Activated CD4-positive, alpha-beta memory T cell treated with anti-CD3 and anti-CD28 coated beads, Interleukin-2, amount 10 ng/mL, durations not matched to agents 7 days and 5 days (primary cell): ENCODE results near the gene C8G. TPM values are rescaled to one million over a fixed set of nuclear protein-coding genes. Genes with fewer than 3 reads are reported as not detected.

Source experiments
- CTCF ChIA-PET: fragments of 350-600 bp; sonication (Branson Sonifier 250); formaldehyde crosslinking; loops from one replicate; lab custom pipeline; 2021; ENCODE audit warnings: antibody characterized with exemption, inconsistent platforms; lab: Charles Lee
- POLR2A ChIA-PET: fragments of 350-600 bp; sonication (Branson Sonifier 250); formaldehyde crosslinking; loops from one replicate; lab custom pipeline; 2021; ENCODE audit warnings: antibody characterized with exemption; lab: Charles Lee
- DNase-seq: peaks from one replicate; pipeline ENCODE4 v3.0.0-alpha.2; 2020
- H3K27ac Mint-ChIP-seq: one replicate; pipeline ENCODE4 v1.8.0; 2021; ENCODE audit warnings: mild to moderate bottlenecking, mixed read lengths
- H3K27me3 Mint-ChIP-seq: one replicate; pipeline ENCODE4 v1.8.0; 2021; ENCODE audit warnings: mixed read lengths
- H3K36me3 Mint-ChIP-seq: one replicate; pipeline ENCODE4 v1.8.0; 2021; ENCODE audit warnings: low read depth, mixed read lengths
- H3K4me1 Mint-ChIP-seq: one replicate; pipeline ENCODE4 v1.8.0; 2021; ENCODE audit warnings: mixed read lengths
- H3K4me3 Mint-ChIP-seq: one replicate; pipeline ENCODE4 v1.8.0; 2021; ENCODE audit warnings: mild to moderate bottlenecking, mixed read lengths
- H3K9me3 Mint-ChIP-seq: one replicate; pipeline ENCODE4 v1.8.0; 2021; ENCODE audit warnings: mixed read lengths
- total RNA-seq, 2 experiments: library from RNA; stranded (reverse); gene quantifications; one replicate each; pipeline ENCODE4 v1.2.3, GENCODE V29; 2021

C8G gene
- total RNA-seq, 2 experiments from 2014 or later = 1.5 to 3.2 TPM

GRCh38 chr9:136945333-136946227 lies 537 bp downstream of the C8G start:
- Mint-ChIP-seq H3K4me1 (peaks cover 26% of the 10 kb centered on the region), H3K36me3 (peaks cover 21% of the 10 kb centered on the region), H3K27ac (no peak overlapping the region), H3K4me3 (peak overlapping the region; percentile 48), H3K27me3 (no peaks in the 10 kb centered on the region), H3K9me3 (no peaks in the 10 kb centered on the region)
- ChIA-PET CTCF (interaction anchor here (1.0 to 7.2 kb wide), 3 partner anchors 15 to 88 kb away, joined by 3 to 149 read pairs (median 3); partner anchors contain the start of genes FUT7 and PAXX), POLR2A (interaction anchor here (0.6 to 3.9 kb wide), 4 partner anchors 14 to 102 kb away, joined by 3 to 19 read pairs (median 4); no protein-coding TSS in a partner anchor)
- DNase-seq = no peak

- DNase-seq = no peak
- ChIA-PET POLR2A (interaction anchor here (0.6 to 3.9 kb wide), 3 partner anchors 14 to 103 kb away, joined by 3 to 19 read pairs (median 4); no protein-coding TSS in a partner anchor), CTCF (interaction anchor here (0.7 to 7.2 kb wide), 5 partner anchors 9 to 87 kb away, joined by 3 to 149 read pairs (median 3); partner anchors contain the start of genes FUT7 and PAXX)
- Mint-ChIP-seq H3K36me3 (peaks cover 14% of the 10 kb centered on the region), H3K4me1 (peaks cover 26% of the 10 kb centered on the region), H3K27ac (no peak overlapping the region), H3K9me3 (no peaks in the 10 kb centered on the region), H3K4me3 (no peak overlapping the region), H3K27me3 (no peaks in the 10 kb centered on the region)
Measured at GRCh38 chr9:136946228-136947027, 1.4 kb downstream of the C8G start.

GRCh38 chr9:136947028-136947891 lies 2.2 kb downstream of the C8G start:
- Mint-ChIP-seq H3K4me3 (peak overlapping the region; percentile 32), H3K27ac (no peak overlapping the region), H3K36me3 (peaks cover 7% of the 10 kb centered on the region), H3K9me3 (no peaks in the 10 kb centered on the region), H3K27me3 (no peaks in the 10 kb centered on the region), H3K4me1 (peaks cover 24% of the 10 kb centered on the region)
- no peak for DNase-seq
- ChIA-PET CTCF (interaction anchor here (0.7 to 7.2 kb wide), 18 partner anchors 10 to 159 kb away, joined by 3 to 149 read pairs (median 5); partner anchors contain the start of genes AJM1, FUT7, PAXX and RABL6), POLR2A (interaction anchor here (0.9 to 3.9 kb wide), 6 partner anchors 13 to 82 kb away, joined by 3 to 19 read pairs (median 7); partner anchors contain the start of gene PAXX)

GRCh38 chr9:136947955-136948510 lies 3.0 kb downstream of the C8G start:
- ChIA-PET POLR2A (interaction anchor here (0.8 to 3.9 kb wide), 8 partner anchors 12 to 122 kb away, joined by 3 to 19 read pairs (median 7); partner anchors contain the start of genes PAXX and SAPCD2), CTCF (interaction anchor here (0.6 to 7.2 kb wide), 22 partner anchors 12 to 160 kb away, joined by 3 to 149 read pairs (median 5); partner anchors contain the start of genes AJM1, CLIC3, FUT7 and PAXX)
- Mint-ChIP-seq H3K27ac (no peak overlapping the region), H3K36me3 (no peaks in the 10 kb centered on the region), H3K4me1 (peaks cover 18% of the 10 kb centered on the region), H3K9me3 (no peaks in the 10 kb centered on the region), H3K27me3 (no peaks in the 10 kb centered on the region), H3K4me3 (peak overlapping the region; percentile 81)
- DNase-seq = no peak

- ChIA-PET CTCF (interaction anchor here (1.0 to 7.2 kb wide), 4 partner anchors 43 to 107 kb away, joined by 3 to 149 read pairs (median 6); partner anchors contain the start of genes AJM1, CLIC3, FUT7 and PAXX), POLR2A (interaction anchor here (1.2 to 3.1 kb wide), 3 partner anchors 25 to 47 kb away, joined by 3 to 10 read pairs (median 8); partner anchors contain the start of gene PAXX)
- no peak for DNase-seq
- Mint-ChIP-seq H3K4me1 (peaks cover 16% of the 10 kb centered on the region), H3K9me3 (no peaks in the 10 kb centered on the region), H3K27ac (peak overlapping the region; percentile 79), H3K27me3 (no peaks in the 10 kb centered on the region), H3K36me3 (no peaks in the 10 kb centered on the region), H3K4me3 (peak overlapping the region; percentile 81)
Measured at GRCh38 chr9:136949239-136949816, 4.3 kb downstream of the C8G start.

GRCh38 chr9:136949817-136950655 lies 5.0 kb downstream of the C8G start:
- H3K9me3 Mint-ChIP-seq = no peaks in the 10 kb centered on the region
- ChIA-PET POLR2A (interaction anchor here (0.8 to 3.1 kb wide), 5 partner anchors 9 to 48 kb away, joined by 3 to 10 read pairs (median 6); partner anchors contain the start of gene PAXX), CTCF (interaction anchor here (1.0 to 7.2 kb wide), 4 partner anchors 42 to 108 kb away, joined by 3 to 149 read pairs (median 6); partner anchors contain the start of genes AJM1, CLIC3, FUT7 and PAXX)
- peak overlapping the region; percentile 79 for H3K27ac Mint-ChIP-seq
- H3K4me1 Mint-ChIP-seq = peaks cover 12% of the 10 kb centered on the region
- no peaks in the 10 kb centered on the region for H3K27me3 Mint-ChIP-seq
- peak; percentile 98 for DNase-seq
- H3K36me3 Mint-ChIP-seq = no peaks in the 10 kb centered on the region
- H3K4me3 Mint-ChIP-seq = peak overlapping the region; percentile 81

- Mint-ChIP-seq H3K36me3 (no peaks in the 10 kb centered on the region), H3K27me3 (no peaks in the 10 kb centered on the region), H3K27ac (peak overlapping the region; percentile 74), H3K9me3 (no peaks in the 10 kb centered on the region), H3K4me3 (peak overlapping the region; percentile 79), H3K4me1 (peaks cover 12% of the 10 kb centered on the region)
- CTCF ChIA-PET = interaction anchor here (0.7 to 1.9 kb wide), 3 partner anchors 12 to 79 kb away, joined by 3 to 4 read pairs (median 3); partner anchors contain the start of gene CLIC3
- no peak for DNase-seq
- POLR2A ChIA-PET = interaction anchor here (0.8 to 2.5 kb wide), 6 partner anchors 8 to 78 kb away, joined by 3 to 8 read pairs (median 6); partner anchors contain the start of gene PAXX
Measured at GRCh38 chr9:136950656-136951276, 5.7 kb downstream of the C8G start.

- no peaks in the 10 kb centered on the region for H3K36me3 Mint-ChIP-seq
- CTCF ChIA-PET = interaction anchor here (0.7 to 1.2 kb wide), 2 partner anchors 11 to 78 kb away, joined by 3 read pairs; no protein-coding TSS in a partner anchor
- no peaks in the 10 kb centered on the region for H3K27me3 Mint-ChIP-seq
- DNase-seq = no peak
- POLR2A ChIA-PET = interaction anchor here (1.0 to 2.5 kb wide), 5 partner anchors 9 to 77 kb away, joined by 3 to 8 read pairs (median 6); partner anchors contain the start of gene PAXX
- H3K9me3 Mint-ChIP-seq = peaks cover 7% of the 10 kb centered on the region
- no peak within 1 kb of the TSS for H3K4me3 Mint-ChIP-seq
- H3K4me1 Mint-ChIP-seq = peaks cover 12% of the 10 kb centered on the region
- H3K27ac Mint-ChIP-seq = no peak within 1 kb of the TSS
Measured at GRCh38 chr9:136951541-136952320, 6.7 kb downstream of the C8G start, which contains the start of gene LCN12. LCN12 (plus strand) TSS chr9:136952273; CDS start chr9:136952328, 55 bp downstream.

GRCh38 chr9:136952321-136952850 lies 7.3 kb downstream of the C8G start:
- H3K27me3 Mint-ChIP-seq = no peaks in the 10 kb centered on the region
- H3K9me3 Mint-ChIP-seq = peaks cover 7% of the 10 kb centered on the region
- H3K4me3 Mint-ChIP-seq = no peak overlapping the region
- peaks cover 10% of the 10 kb centered on the region for H3K4me1 Mint-ChIP-seq
- POLR2A ChIA-PET = no interaction called here
- no peaks in the 10 kb centered on the region for H3K36me3 Mint-ChIP-seq
- DNase-seq = no peak
- H3K27ac Mint-ChIP-seq = no peak overlapping the region
- CTCF ChIA-PET = interaction anchor here (1.1 kb wide), 1 partner anchor 77 kb away, joined by 4 read pairs; no protein-coding TSS in a partner anchor
